Esophagus squamous epithelium (tissue), 4 donors: ENCODE results near the gene SLC25A13.

ENCODE experiments used
- POLR2A ChIP-seq, 4 donors: fragments of 450-650 bp; IDR thresholded peaks; one replicate each; pipeline ENCODE4 v1.6.1; 2017; ENCODE audit warnings: antibody characterized with exemption in 4 of 4, mild to moderate bottlenecking in 4 of 4, moderate library complexity in 3 of 4
- TF ChIP-seq, protein P1 (sequence below), 6 experiments: fragments of 450-650 bp in 4 of 6; fragments of 200-600 bp in 2 of 6; sonication (generic) in 2 of 6; IDR thresholded peaks; one replicate each; pipeline ENCODE4 v1.5.1; 2016 to 2019; ENCODE audit warnings: antibody characterized with exemption in 6 of 6, mild to moderate bottlenecking in 4 of 6, moderate library complexity in 4 of 6

DNA sequence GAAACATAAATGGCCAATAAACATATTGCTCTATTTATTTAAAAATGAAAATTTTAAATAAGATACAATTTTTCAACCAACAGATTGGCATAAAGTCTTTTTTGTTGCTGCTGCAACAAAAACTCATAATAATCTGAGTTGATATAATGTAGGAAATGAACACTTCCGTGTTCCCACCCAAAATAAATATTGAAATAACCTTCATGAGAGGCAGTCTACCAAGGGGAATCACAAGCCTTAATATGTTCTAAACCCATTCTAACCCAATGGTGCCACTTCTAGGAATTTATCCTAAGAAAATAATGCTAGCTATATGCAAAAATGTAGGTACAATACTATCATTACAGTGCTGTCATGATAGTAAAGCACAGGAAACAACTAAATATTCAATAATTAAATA, 39.1 kb downstream of the SLC25A13 start:
- TF ChIP-seq, protein P1, sequence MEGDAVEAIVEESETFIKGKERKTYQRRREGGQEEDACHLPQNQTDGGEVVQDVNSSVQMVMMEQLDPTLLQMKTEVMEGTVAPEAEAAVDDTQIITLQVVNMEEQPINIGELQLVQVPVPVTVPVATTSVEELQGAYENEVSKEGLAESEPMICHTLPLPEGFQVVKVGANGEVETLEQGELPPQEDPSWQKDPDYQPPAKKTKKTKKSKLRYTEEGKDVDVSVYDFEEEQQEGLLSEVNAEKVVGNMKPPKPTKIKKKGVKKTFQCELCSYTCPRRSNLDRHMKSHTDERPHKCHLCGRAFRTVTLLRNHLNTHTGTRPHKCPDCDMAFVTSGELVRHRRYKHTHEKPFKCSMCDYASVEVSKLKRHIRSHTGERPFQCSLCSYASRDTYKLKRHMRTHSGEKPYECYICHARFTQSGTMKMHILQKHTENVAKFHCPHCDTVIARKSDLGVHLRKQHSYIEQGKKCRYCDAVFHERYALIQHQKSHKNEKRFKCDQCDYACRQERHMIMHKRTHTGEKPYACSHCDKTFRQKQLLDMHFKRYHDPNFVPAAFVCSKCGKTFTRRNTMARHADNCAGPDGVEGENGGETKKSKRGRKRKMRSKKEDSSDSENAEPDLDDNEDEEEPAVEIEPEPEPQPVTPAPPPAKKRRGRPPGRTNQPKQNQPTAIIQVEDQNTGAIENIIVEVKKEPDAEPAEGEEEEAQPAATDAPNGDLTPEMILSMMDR (IDR thresholded peaks at IDR 0.05), result no peak
- TF ChIP-seq POLR2A (IDR thresholded peaks at IDR 0.05), result no peak
